H9 (cell line): Measurements from ENCODE around the gene MIA3. TPM values are rescaled to one million over a fixed set of nuclear protein-coding genes. Genes with fewer than 3 reads are reported as not detected.

Experiments
- DNase-seq: peaks from one replicate; pipeline ENCODE4 v3.0.0-alpha.2; 2017
- H2AFZ ChIP-seq: one replicate; pipeline ENCODE4 v1.6.1; 2013; ENCODE audit warnings: mild to moderate bottlenecking, low read length, control low read depth, moderate library complexity
- H2AK5ac ChIP-seq: 2 replicates; pipeline ENCODE4 v1.6.1; 2013; ENCODE audit warnings: low read length, control low read depth, mixed read lengths; ENCODE audit not compliant: insufficient read length
- H2BK120ac ChIP-seq: one replicate; pipeline ENCODE4 v1.6.1; 2013; ENCODE audit warnings: low read depth, mild to moderate bottlenecking, low read length, control low read depth, inconsistent platforms; ENCODE audit not compliant: poor library complexity, severe bottlenecking
- H2BK12ac ChIP-seq: 2 replicates; pipeline ENCODE4 v1.6.1; 2013; ENCODE audit warnings: low read length, control low read depth, mixed read lengths, low read depth; ENCODE audit not compliant: insufficient read length
- H2BK15ac ChIP-seq: 2 replicates; pipeline ENCODE4 v1.6.1; 2013; ENCODE audit warnings: low read depth, low read length, control low read depth
- H2BK20ac ChIP-seq: one replicate; pipeline ENCODE4 v1.6.1; 2013; ENCODE audit warnings: low read depth, mild to moderate bottlenecking, low read length, control low read depth, inconsistent platforms; ENCODE audit not compliant: poor library complexity, severe bottlenecking
- H2BK5ac ChIP-seq: 2 replicates; pipeline ENCODE4 v1.6.1; 2013; ENCODE audit warnings: low read length, control low read depth, mixed read lengths; ENCODE audit not compliant: insufficient read length
- H3K14ac ChIP-seq: 2 replicates; pipeline ENCODE4 v1.6.1; 2013; ENCODE audit warnings: low read length, control low read depth; ENCODE audit not compliant: insufficient read depth
- H3K18ac ChIP-seq: 2 replicates; pipeline ENCODE4 v1.6.1; 2013; ENCODE audit warnings: low read depth, mild to moderate bottlenecking, mixed read lengths, low read length, control low read depth; ENCODE audit not compliant: insufficient read length
- H3K23ac ChIP-seq: 2 replicates; pipeline ENCODE4 v1.6.1; 2013; ENCODE audit warnings: low read length, control low read depth, mixed read lengths, low read depth; ENCODE audit not compliant: insufficient read length
- H3K23me2 ChIP-seq: 2 replicates; pipeline ENCODE4 v1.6.1; 2013; ENCODE audit warnings: low read depth, mild to moderate bottlenecking, mixed read lengths, low read length, control low read depth; ENCODE audit not compliant: insufficient read length, poor library complexity, severe bottlenecking
- H3K27ac ChIP-seq: 2 replicates; pipeline ENCODE4 v1.5.1; 2013; ENCODE audit warnings: low read length, control low read depth, mixed read lengths, low read depth; ENCODE audit not compliant: insufficient read length
- H3K27me3 ChIP-seq: 2 replicates; pipeline ENCODE4 v1.6.1; 2013; ENCODE audit warnings: low read length, control low read depth, inconsistent platforms; ENCODE audit not compliant: insufficient read depth
- H3K4ac ChIP-seq: 2 replicates; pipeline ENCODE4 v1.6.1; 2013; ENCODE audit warnings: low read depth, mild to moderate bottlenecking, control low read depth, inconsistent platforms, low read length, moderate library complexity
- H3K4me1 ChIP-seq: 2 replicates; pipeline ENCODE4 v1.6.1; 2013; ENCODE audit warnings: low read length, control low read depth, inconsistent platforms; ENCODE audit not compliant: insufficient read depth
- H3K4me2 ChIP-seq: 2 replicates; pipeline ENCODE4 v1.6.1; 2013; ENCODE audit warnings: low read length, control low read depth, mixed read lengths; ENCODE audit not compliant: insufficient read length, insufficient read depth
- H3K56ac ChIP-seq: 2 replicates; pipeline ENCODE4 v1.6.1; 2013; ENCODE audit warnings: low read depth, mild to moderate bottlenecking, mixed read lengths, low read length, control low read depth; ENCODE audit not compliant: insufficient read length
- H3K79me1 ChIP-seq: 2 replicates; pipeline ENCODE4 v1.6.1; 2013; ENCODE audit warnings: low read depth, mild to moderate bottlenecking, moderate library complexity, low read length, control low read depth, inconsistent platforms; ENCODE audit not compliant: insufficient read depth, poor library complexity, severe bottlenecking
- H3K79me2 ChIP-seq: 2 replicates; pipeline ENCODE4 v1.6.1; 2013; ENCODE audit warnings: low read length, control low read depth, inconsistent platforms; ENCODE audit not compliant: insufficient read depth
- H3K9ac ChIP-seq: 2 replicates; pipeline ENCODE4 v1.6.1; 2013; ENCODE audit warnings: low read length, control low read depth, mixed read lengths; ENCODE audit not compliant: insufficient read length; ENCODE audit errors: extremely low read depth
- H3K9me3 ChIP-seq: one replicate; pipeline ENCODE4 v1.6.1; 2013; ENCODE audit warnings: low read depth, low read length, inconsistent platforms; ENCODE audit not compliant: control insufficient read depth
- H3T11ph ChIP-seq: one replicate; pipeline ENCODE4 v1.6.1; 2013; ENCODE audit warnings: mild to moderate bottlenecking, low read length, control low read depth, inconsistent platforms
- H4K20me1 ChIP-seq: one replicate; pipeline ENCODE4 v1.6.1; 2013; ENCODE audit not compliant: control insufficient read depth, insufficient read length, insufficient read depth
- H4K5ac ChIP-seq: 2 replicates; pipeline ENCODE4 v1.6.1; 2013; ENCODE audit warnings: low read depth, mild to moderate bottlenecking, mixed read lengths, low read length, control low read depth; ENCODE audit not compliant: insufficient read length
- H4K8ac ChIP-seq: replicated peaks from 2 replicates; pipeline ENCODE4 v1.6.1; 2013; ENCODE audit warnings: low read length, control low read depth, mixed read lengths, low read depth; ENCODE audit not compliant: insufficient read length
- H4K91ac ChIP-seq: 2 replicates; pipeline ENCODE4 v1.6.1; 2013; ENCODE audit warnings: low read depth, mild to moderate bottlenecking, moderate library complexity, mixed read lengths, low read length, control low read depth; ENCODE audit not compliant: insufficient read length
- H3K27ac Mint-ChIP-seq, 3 experiments: 2 replicates in 2 of 3; 3 replicates in 1 of 3; pipeline ENCODE4 v1.8.0; 2020 to 2021; ENCODE audit warnings: mixed read lengths in 3 of 3, mild to moderate bottlenecking in 1 of 3, moderate library complexity in 1 of 3
- H3K27me3 Mint-ChIP-seq: 2 replicates; pipeline ENCODE4 v1.8.0; 2021; ENCODE audit warnings: low read depth, mild to moderate bottlenecking, moderate library complexity, mixed read lengths
- H3K36me3 Mint-ChIP-seq, 3 experiments: 2 replicates in 2 of 3; 3 replicates in 1 of 3; pipeline ENCODE4 v1.8.0; 2020 to 2021; ENCODE audit warnings: low read depth in 3 of 3, mixed read lengths in 3 of 3; ENCODE audit not compliant: insufficient read depth in 1 of 3
- H3K4me1 Mint-ChIP-seq, 2 experiments: 2 replicates each; pipeline ENCODE4 v1.8.0; 2020; ENCODE audit warnings: mixed read lengths in 2 of 2
- H3K4me3 Mint-ChIP-seq, 2 experiments: 2 replicates in 1 of 2; 3 replicates in 1 of 2; pipeline ENCODE4 v1.8.0; 2020 to 2021; ENCODE audit warnings: mild to moderate bottlenecking in 2 of 2, mixed read lengths in 2 of 2, moderate library complexity in 1 of 2
- H3K9me3 Mint-ChIP-seq, 2 experiments: 2 replicates in 1 of 2; 3 replicates in 1 of 2; pipeline ENCODE4 v1.8.0; 2020; ENCODE audit warnings: mild to moderate bottlenecking in 2 of 2, mixed read lengths in 2 of 2, moderate library complexity in 1 of 2
- WGBS: extraction: QIAGEN DNeasy Blood & Tissue Kit; methylation state at CpG from one replicate; pipeline ENCODE4 v1.1.7; 2013; ENCODE audit warnings: missing lambda C conversion rate, low lambda C conversion rate, mixed read lengths; ENCODE audit not compliant: insufficient read length; ENCODE audit errors: extremely low coverage; 5-methylcytosine and 5-hydroxymethylcytosine counted together
- total RNA-seq: library from RNA; stranded (reverse); gene quantifications from 2 replicates; pipeline ENCODE4 v1.2.1, GENCODE V29; 2021
- TF ChIP-seq, protein P1 (sequence below): fragments of 200-600 bp; sonication (generic); conservative IDR thresholded peaks from 3 replicates; pipeline ENCODE4 v1.8.0; 2021; ENCODE audit warnings: antibody characterized with exemption, mild to moderate bottlenecking

Gene MIA3
- total RNA-seq, 1 experiment from 2014 or later: 55.5 TPM

GRCh38 chr1:222654849-222655248 is 37.0 kb downstream of the MIA3 start:
- DNase-seq: no peak
- no peaks in the 10 kb centered on the region for H3K4me1 Mint-ChIP-seq
- H3K23ac ChIP-seq: no peak overlapping the region
- no peak overlapping the region for H3K4me3 Mint-ChIP-seq
- no peak overlapping the region for H3K27ac Mint-ChIP-seq
- no peaks in the 10 kb centered on the region for H3K27me3 ChIP-seq
- H3K4ac ChIP-seq: no peak overlapping the region
- H3K9me3 ChIP-seq: no peaks in the 10 kb centered on the region
- H2BK15ac ChIP-seq: no peak overlapping the region
- no peaks in the 10 kb centered on the region for H3K4me1 ChIP-seq
- no peak overlapping the region for H3K14ac ChIP-seq
- no peaks in the 10 kb centered on the region for H3K27me3 Mint-ChIP-seq
- H3K9ac ChIP-seq: no peak overlapping the region
- H3T11ph ChIP-seq: no peak overlapping the region
- no peak overlapping the region for H2AK5ac ChIP-seq
- no peak overlapping the region for H2BK5ac ChIP-seq
- no peaks in the 10 kb centered on the region for H4K20me1 ChIP-seq
- no peak overlapping the region for H3K56ac ChIP-seq
- TF ChIP-seq, protein P1, sequence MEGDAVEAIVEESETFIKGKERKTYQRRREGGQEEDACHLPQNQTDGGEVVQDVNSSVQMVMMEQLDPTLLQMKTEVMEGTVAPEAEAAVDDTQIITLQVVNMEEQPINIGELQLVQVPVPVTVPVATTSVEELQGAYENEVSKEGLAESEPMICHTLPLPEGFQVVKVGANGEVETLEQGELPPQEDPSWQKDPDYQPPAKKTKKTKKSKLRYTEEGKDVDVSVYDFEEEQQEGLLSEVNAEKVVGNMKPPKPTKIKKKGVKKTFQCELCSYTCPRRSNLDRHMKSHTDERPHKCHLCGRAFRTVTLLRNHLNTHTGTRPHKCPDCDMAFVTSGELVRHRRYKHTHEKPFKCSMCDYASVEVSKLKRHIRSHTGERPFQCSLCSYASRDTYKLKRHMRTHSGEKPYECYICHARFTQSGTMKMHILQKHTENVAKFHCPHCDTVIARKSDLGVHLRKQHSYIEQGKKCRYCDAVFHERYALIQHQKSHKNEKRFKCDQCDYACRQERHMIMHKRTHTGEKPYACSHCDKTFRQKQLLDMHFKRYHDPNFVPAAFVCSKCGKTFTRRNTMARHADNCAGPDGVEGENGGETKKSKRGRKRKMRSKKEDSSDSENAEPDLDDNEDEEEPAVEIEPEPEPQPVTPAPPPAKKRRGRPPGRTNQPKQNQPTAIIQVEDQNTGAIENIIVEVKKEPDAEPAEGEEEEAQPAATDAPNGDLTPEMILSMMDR: no peak
- H3K4me2 ChIP-seq: no peak overlapping the region
- no peak overlapping the region for H2AFZ ChIP-seq
- H2BK20ac ChIP-seq: no peak overlapping the region
- H3K23me2 ChIP-seq: no peaks in the 10 kb centered on the region
- H4K5ac ChIP-seq: no peak overlapping the region
- no peak overlapping the region for H2BK12ac ChIP-seq
- no peak overlapping the region for H3K27ac ChIP-seq
- H2BK120ac ChIP-seq: no peak overlapping the region
- no peak overlapping the region for H4K91ac ChIP-seq
- no peak overlapping the region for H3K18ac ChIP-seq
- peaks cover 31 to 91% (median 85%) of the 10 kb centered on the region in 3 experiments; a peak in 6 of 7 replicates for H3K36me3 Mint-ChIP-seq
- WGBS: no CpG with 5 or more reads among the region's 5 CpGs
- H4K8ac ChIP-seq: no peak overlapping the region
- H3K79me2 ChIP-seq: no peaks in the 10 kb centered on the region
- H3K9me3 Mint-ChIP-seq: no peaks in the 10 kb centered on the region
- no peaks in the 10 kb centered on the region for H3K79me1 ChIP-seq
